Fibroblast of lung (primary cell): ENCODE data around the gene ATP2B3. TPM values are rescaled to one million over a fixed set of nuclear protein-coding genes. Genes with fewer than 3 reads are reported as not detected.

Experiments used
- DNase-seq, 2 donors: peaks; one replicate each; pipeline versions ENCODE4 v3.0.0 to v3.0.0-alpha.2; 2010; ENCODE audit warnings: low read depth in 2 of 2
- H2AFZ ChIP-seq: 2 replicates; pipeline ENCODE4 v1.5.1; 2012; ENCODE audit warnings: low read length, control low read depth, inconsistent platforms
- H3K27ac ChIP-seq: 2 replicates; pipeline ENCODE4 v1.5.1; 2011; ENCODE audit warnings: low read length, control low read depth; ENCODE audit not compliant: insufficient read depth
- H3K27me3 ChIP-seq: 2 replicates; pipeline ENCODE4 v1.5.1; 2011; ENCODE audit warnings: mild to moderate bottlenecking, low read length; ENCODE audit not compliant: control insufficient read depth, insufficient read depth
- H3K36me3 ChIP-seq: 2 replicates; pipeline ENCODE4 v1.5.1; 2011; ENCODE audit warnings: low read length; ENCODE audit not compliant: control insufficient read depth, insufficient read depth
- H3K4me1 ChIP-seq: 2 replicates; pipeline ENCODE4 v1.5.1; 2011; ENCODE audit warnings: low read length; ENCODE audit not compliant: control insufficient read depth, insufficient read depth; ENCODE audit errors: extremely low read depth
- H3K4me2 ChIP-seq: 2 replicates; pipeline ENCODE4 v1.5.1; 2011; ENCODE audit warnings: low read length, control low read depth; ENCODE audit not compliant: insufficient read depth; ENCODE audit errors: extremely low read depth
- H3K4me3 ChIP-seq, 4 experiments: fragments of 200-600 bp in 1 of 4; sonication (generic) in 1 of 4; replicated peaks in 1 of 4; 2 replicates each; pipeline ENCODE4 v1.5.1; 2011 to 2016; ENCODE audit warnings: low read length in 4 of 4, low read depth in 3 of 4, mild to moderate bottlenecking in 3 of 4, control low read depth in 2 of 4, inconsistent platforms in 1 of 4, mixed read lengths in 1 of 4; ENCODE audit not compliant: insufficient read depth in 1 of 4; ENCODE audit errors: control extremely low read depth in 1 of 4
- H3K79me2 ChIP-seq: 2 replicates; pipeline ENCODE4 v1.5.1; 2012; ENCODE audit warnings: mild to moderate bottlenecking, low read length, inconsistent platforms; ENCODE audit not compliant: control insufficient read depth, insufficient read depth
- H3K9ac ChIP-seq: 2 replicates; pipeline ENCODE4 v1.5.1; 2011; ENCODE audit warnings: mild to moderate bottlenecking, low read length, control low read depth; ENCODE audit not compliant: insufficient read depth
- H3K9me3 ChIP-seq: 2 replicates; pipeline ENCODE4 v1.5.1; 2012; ENCODE audit warnings: low read depth, low read length; ENCODE audit not compliant: control insufficient read depth, insufficient read depth
- H4K20me1 ChIP-seq: 2 replicates; pipeline ENCODE4 v1.5.1; 2011; ENCODE audit warnings: low read length; ENCODE audit not compliant: control insufficient read depth, insufficient read depth; ENCODE audit errors: extremely low read depth
- CTCF ChIP-seq, 2 donors: IDR thresholded peaks in 1 of 2; conservative IDR thresholded peaks in 1 of 2; 1 replicate in 1 of 2; 2 replicates in 1 of 2; pipeline ENCODE4 v1.5.1; 2011 to 2012; ENCODE audit warnings: low read length in 2 of 2, control low read depth in 1 of 2, inconsistent platforms in 1 of 2, low read depth in 1 of 2, mild to moderate bottlenecking in 1 of 2
- EZH2 ChIP-seq: IDR thresholded peaks from 2 replicates; pipeline ENCODE4 v1.5.1; 2012; ENCODE audit warnings: low read length, control low read depth, mild to moderate bottlenecking; ENCODE audit errors: missing control alignments
- polyA plus RNA-seq, 2 donors: library from polyadenylated mRNA; depleted of rRNA in 1 of 2; stranded (reverse) in 1 of 2; unstranded in 1 of 2; fragments of >200 nt; gene quantifications; 2 replicates each; pipeline ENCODE4 v1.2.1, GENCODE V29; 2011 to 2012; ENCODE audit warnings: missing spikeins in 1 of 2
- total RNA-seq: library from RNA; depleted of rRNA; stranded (reverse); fragments of >200 nt; gene quantifications from 2 replicates; pipeline ENCODE4 v1.2.1, GENCODE V29; 2014

Gene ATP2B3
- total and polyA plus RNA-seq, 2 donors (not counting 1 experiment from before 2014, with no cell fraction given) = not detected

GRCh38 chrX:153475271-153475670, 42.2 kb upstream of the ATP2B3 start:
- H3K9ac ChIP-seq = no peak overlapping the region
- H3K4me2 ChIP-seq = no peak overlapping the region
- peak overlapping the region in 1 of 4 experiments; percentile 14 for H3K4me3 ChIP-seq
- no peak overlapping the region for H3K27ac ChIP-seq
- peaks cover 19% of the 10 kb centered on the region for H3K4me1 ChIP-seq
- no peaks in the 10 kb centered on the region for H3K36me3 ChIP-seq
- H4K20me1 ChIP-seq = no peaks in the 10 kb centered on the region
- H3K9me3 ChIP-seq = no peaks in the 10 kb centered on the region
- no peak overlapping the region for H2AFZ ChIP-seq
- no peak for TF ChIP-seq EZH2
- TF ChIP-seq CTCF (conservative IDR thresholded peaks at IDR 0.05 in 1 of 2, IDR thresholded peaks at IDR 0.05 in 1 of 2; ENCODE audit: low read depth in 1 of 2, low read length in 2 of 2) = no peak
- H3K27me3 ChIP-seq = no peaks in the 10 kb centered on the region
- no peak for DNase-seq
- H3K79me2 ChIP-seq = no peaks in the 10 kb centered on the region

GRCh38 chrX:153475751-153476281, 41.6 kb upstream of the ATP2B3 start:
- H3K4me2 ChIP-seq = no peak overlapping the region

More at GRCh38 chrX:153475751-153476281, 41.6 kb upstream of the ATP2B3 start:
- Histone ChIP-seq H3K27me3 (no peaks in the 10 kb centered on the region), H3K4me3 (no peak overlapping the region), H3K4me1 (peaks cover 19% of the 10 kb centered on the region), H3K27ac (no peak overlapping the region), H3K79me2 (no peaks in the 10 kb centered on the region), H4K20me1 (no peaks in the 10 kb centered on the region), H3K9me3 (no peaks in the 10 kb centered on the region), H3K9ac (no peak overlapping the region), H3K36me3 (no peaks in the 10 kb centered on the region), H2AFZ (no peak overlapping the region)
- TF ChIP-seq CTCF (conservative IDR thresholded peaks at IDR 0.05 in 1 of 2, IDR thresholded peaks at IDR 0.05 in 1 of 2; ENCODE audit: low read depth in 1 of 2, low read length in 2 of 2) = no peak
- TF ChIP-seq EZH2 = no peak
- DNase-seq = no peak
